ENCODE data around the gene LYL1.
"Not testable (repeated sequence)": the region's sequence is repeated elsewhere in the genome, so short reads cannot be mapped to it uniquely, and the experiment has no call there.

Gene LYL1

GRCh38 chr19:13102666-13103580 is at the start of gene LYL1:
TSS of gene LYL1 (minus strand) at chr19:13102858. CDS start at chr19:13101171, 1,687 bp downstream.
- DNase-seq, result no peak

GRCh38 chr19:13151605-13152355 is 49.1 kb upstream of the LYL1 start:
- peak; percentile 89 to 95 (median 92) for DNase-seq

DNA sequence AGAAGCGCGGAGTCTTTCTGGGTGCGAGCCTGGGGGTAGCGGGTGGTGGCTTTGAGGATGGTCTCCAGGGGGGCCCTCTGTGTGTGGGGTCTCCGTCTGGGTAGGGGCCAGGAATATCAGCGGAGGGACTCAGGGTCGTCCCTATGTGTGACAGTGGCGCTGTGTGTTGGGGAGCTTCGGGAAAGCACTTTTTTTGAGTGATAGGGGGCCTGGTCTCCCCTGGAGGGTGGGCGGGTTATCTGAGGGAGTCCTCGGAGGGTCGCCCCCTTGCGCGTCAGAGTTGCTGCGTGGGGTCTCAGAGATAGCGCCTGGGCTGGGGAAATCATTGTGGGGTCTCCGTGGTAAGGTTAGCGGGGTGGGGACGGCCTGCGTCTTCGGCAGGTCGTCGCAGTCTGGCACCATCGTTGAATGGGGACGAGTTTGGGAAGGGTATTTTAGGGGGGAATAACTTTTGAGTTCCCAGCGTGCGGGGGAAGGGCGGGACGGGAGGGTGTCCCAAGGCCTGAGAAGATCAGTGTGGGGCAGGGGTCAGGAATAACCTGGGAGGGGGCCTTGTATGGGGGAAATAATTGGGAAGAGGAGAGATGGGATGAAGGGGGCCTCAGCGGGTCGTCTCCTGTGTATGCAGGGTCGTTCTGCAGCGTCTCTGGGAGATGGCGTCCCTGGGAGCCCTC is 48.4 kb upstream of the LYL1 start:
- no peak for DNase-seq

- DNase-seq, result peak; percentile 73 to 91 (median 84)
Measured at GRCh38 chr19:13150187-13150930, 47.7 kb upstream of the LYL1 start, which contains the start of the genes IER2 and STX10. TSS of gene IER2 (plus strand) at chr19:13150411. CDS start at chr19:13153187, 2,776 bp downstream. TSS of gene STX10 (minus strand) at chr19:13150375. CDS start at chr19:13150173, 202 bp downstream.

DNA sequence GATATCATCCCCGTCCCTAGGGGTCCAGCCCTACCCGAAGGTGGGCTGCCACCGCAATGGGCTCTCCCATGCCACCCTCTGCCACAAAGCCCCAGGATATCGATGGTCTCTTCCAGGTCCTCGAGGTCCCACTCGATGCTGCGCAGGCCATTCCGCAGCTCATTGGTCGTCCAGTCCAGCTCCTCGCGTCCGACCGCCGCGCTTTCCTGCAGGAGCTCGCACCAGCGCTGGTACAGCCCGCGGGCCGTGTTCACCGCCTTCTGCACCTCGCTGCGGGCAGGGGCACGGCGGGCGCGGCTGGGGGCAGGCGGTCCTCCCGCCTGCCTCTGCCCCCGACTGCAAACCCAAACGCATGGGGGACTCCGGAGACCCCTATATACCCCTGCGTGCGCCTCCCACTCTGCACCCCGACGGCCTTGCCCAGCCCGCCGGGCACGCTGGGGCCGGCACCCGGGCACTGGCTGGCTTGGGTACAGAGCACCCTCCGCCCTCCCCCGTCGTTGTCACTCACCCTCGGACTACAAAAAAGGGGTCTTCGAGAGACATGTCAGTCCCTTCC is 47.0 kb upstream of the LYL1 start:
- DNase-seq, result peak in 2 of 4 experiments; percentile 36 to 52

GRCh38 chr19:13149173-13149627 is 46.5 kb upstream of the LYL1 start:
- DNase-seq, result not testable (repeated sequence)

DNA sequence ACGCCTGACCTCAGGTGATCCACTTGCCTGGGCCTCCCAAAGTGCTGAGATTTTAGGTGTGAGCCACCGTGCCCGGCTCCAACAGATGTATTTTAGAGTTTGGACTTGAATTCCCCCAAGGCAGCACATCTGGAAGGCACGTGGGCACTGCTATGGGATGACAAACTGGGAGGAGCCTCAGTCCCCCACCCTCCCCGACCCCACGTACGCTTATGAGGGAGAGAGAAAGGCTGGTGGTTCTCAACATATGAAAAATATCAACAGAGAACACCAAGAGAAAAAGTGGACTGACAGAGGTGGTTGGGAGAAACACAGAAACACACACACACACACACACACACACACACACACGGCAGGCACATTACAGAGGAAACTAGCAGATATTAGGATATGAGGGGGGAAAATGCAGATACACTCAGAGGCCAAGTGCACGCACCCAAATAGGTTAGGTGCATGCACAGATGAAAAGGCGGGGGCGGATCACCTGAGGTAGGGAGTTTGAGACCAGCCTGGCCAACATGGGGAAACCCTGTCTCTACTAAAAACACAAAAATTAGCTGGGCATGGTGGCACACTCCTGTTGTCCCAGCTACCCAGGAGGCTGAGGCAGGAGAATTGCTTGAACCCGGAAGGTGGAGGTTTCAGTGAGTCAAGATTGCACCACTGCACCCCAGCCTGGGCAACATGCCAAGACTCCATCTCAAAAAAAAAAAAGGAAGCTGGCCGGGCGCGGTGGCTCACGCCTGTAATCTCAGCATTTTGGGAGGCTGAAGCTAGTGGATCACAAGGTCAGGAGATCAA is 44.3 kb upstream of the LYL1 start:
- DNase-seq, result no peak

DNA sequence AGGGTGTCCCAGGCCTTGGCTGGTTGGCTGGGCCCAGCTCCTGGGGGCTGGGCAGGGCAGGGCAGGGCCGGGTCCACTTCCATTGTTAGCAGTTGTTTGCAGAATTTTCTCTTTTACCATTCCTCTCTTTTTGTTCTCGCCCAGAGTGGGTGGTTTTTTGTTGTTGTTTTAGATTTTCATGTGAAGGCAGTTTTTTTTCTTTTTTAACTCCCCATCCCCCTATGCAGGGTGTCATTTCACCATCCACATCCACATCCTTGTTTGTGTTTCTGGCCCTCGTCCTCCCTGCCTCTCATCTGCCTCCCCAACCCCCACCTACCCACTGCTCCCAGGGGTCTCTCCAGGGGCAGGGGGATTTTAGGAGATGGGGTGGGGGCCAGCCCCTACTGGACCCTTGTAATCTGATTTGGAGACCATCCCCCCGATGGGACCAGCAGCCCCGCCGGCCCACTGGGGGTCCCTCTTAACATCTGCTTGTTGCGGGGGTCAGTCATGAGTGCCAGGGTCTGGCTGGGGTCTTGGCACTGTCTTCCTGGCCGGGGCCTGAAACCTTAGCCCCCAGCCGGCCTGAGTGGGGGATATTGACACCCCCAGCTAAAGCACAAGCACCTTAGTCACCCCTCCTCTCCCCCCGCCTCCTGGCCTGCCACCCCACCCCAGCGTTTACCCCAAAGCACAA is 37.1 kb upstream of the LYL1 start:
- DNase-seq, result no peak

DNA sequence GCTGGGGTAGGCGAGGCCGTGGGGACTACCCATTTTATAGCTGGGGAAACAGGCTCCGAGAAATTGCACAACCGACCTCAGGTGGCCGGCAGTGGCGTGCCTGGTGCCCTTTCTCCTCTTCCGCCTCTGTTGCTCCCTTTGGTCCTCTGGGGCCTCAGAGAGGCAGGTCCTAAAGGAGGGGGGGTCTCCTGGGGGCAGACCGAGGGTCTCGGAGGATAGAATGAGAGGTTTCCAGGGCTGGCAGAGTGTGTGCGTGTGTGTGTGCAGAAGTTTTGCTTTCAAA is 36.2 kb upstream of the LYL1 start:
- no peak for DNase-seq

DNA sequence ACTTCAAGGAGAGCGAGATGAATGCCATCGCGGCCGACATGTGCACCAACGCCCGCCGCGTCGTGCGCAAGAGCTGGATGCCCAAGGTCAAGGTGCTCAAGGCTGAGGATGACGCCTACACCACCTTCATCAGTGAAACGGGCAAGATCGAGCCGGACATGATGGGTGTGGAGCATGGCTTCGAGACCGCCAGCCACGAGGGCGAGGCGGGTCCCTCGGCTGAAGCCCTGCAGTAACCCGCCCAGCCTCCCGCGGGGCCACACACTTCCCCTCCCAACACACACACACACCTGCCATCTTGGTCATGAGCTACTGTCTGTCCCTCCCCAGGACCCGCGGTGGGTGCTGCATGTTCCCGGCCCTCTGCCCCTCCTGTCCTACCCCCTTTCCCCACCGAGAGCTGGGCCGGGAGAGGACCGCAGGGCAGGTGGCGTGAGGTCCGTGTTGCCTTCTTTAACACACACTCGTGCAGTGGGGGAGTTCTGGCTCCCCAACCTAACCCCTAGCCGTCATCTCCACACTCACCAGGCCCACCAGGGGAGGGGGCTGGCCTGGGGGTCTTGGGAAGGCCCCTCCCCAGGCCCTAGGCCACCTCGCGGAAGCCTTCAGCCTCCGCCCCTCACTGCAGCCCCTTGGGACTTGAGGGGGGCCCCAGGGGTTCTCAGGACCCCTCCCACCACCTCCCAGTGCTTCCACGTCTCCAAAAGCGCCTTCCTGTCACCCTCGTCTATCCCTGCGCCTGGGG is 35.7 kb upstream of the LYL1 start:
- DNase-seq, result no peak

GRCh38 chr19:13137290-13137794 is 34.7 kb upstream of the LYL1 start:
- no peak for DNase-seq

DNA sequence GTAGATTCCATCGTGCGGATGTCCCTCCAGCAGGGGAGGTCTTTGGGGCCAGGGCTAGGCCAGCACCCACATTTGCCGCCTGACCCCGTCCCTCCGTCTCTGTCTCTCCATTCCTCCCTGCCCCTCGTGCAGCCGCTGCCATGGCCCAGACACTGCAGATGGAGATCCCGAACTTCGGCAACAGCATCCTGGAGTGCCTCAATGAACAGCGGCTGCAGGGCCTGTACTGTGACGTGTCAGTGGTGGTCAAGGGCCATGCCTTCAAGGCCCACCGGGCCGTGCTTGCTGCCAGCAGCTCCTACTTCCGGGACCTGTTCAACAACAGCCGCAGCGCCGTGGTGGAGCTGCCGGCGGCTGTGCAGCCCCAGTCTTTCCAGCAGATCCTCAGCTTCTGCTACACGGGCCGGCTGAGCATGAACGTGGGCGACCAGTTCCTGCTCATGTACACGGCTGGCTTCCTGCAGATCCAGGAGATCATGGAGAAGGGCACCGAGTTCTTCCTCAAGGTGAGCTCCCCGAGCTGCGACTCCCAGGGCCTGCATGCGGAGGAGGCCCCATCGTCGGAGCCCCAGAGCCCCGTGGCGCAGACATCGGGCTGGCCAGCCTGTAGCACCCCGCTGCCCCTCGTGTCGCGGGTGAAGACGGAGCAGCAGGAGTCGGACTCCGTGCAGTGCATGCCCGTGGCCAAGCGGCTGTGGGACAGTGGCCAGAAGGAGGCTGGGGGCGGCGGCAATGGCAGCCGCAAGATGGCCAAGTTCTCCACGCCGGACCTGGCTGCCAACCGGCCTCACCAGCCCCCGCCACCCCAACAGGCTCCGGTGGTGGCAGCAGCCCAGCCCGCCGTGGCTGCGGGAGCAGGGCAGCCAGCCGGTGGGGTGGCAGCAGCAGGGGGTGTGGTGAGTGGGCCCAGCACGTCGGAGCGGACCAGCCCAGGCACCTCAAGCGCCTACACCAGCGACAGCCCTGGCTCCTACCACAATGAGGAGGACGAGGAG is 32.7 kb upstream of the LYL1 start:
- DNase-seq, result no peak

DNA sequence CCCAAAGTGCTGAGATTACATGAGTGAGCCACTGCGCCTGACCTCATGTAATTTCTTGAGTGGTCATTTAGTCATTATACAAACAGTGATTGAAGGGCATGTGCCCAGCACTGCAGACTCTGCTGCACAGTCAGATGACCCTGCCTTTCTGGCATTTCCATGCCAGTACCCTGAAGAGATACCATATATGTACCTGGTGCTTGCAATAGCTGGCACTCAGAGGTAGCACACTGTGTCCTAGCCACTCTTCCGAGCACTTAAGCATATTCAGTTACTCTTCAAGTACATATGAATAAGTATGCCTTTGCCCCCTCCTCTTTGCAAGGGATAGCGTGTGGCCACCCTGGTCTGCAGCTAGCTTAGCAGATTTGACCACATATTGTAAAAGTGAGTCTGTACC is 32.0 kb upstream of the LYL1 start:
- DNase-seq, result no peak

- no peak for DNase-seq
Measured at GRCh38 chr19:13133241-13133870, 30.7 kb upstream of the LYL1 start.

DNA sequence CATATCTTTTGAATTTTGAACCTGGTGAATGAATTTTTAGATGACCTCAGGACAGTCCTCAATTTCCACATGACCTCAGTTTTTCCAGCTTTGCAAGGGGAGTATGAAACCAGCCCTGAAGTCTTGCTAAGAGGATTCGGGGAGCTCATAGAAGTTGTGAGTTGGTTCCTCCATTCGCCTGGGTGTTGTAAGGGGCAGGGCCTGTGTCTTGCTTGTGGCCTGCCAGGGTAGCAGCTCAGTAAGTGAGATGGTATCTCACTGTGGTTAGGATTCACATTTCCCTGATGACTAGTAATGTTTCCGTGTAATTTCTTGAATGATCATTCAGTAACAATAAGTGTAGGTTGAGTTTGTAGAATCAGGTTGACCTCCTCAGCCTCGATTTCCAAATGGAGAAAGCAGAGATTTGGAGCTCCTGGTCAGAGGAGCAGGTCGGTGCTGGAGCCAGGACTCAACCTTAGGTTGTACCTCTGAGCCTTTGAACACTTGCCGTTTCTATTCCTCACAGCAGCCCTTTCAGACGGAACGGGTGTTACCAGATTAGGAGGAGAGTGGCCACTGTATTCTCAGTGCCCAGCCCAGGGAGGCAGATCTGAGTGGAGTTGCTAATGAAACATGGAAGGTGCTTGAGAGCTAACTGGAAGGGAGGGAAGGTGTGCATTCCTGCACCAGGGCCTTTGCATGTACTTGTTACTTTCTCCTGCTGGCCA is 30.0 kb upstream of the LYL1 start:
- DNase-seq, result no peak

DNA sequence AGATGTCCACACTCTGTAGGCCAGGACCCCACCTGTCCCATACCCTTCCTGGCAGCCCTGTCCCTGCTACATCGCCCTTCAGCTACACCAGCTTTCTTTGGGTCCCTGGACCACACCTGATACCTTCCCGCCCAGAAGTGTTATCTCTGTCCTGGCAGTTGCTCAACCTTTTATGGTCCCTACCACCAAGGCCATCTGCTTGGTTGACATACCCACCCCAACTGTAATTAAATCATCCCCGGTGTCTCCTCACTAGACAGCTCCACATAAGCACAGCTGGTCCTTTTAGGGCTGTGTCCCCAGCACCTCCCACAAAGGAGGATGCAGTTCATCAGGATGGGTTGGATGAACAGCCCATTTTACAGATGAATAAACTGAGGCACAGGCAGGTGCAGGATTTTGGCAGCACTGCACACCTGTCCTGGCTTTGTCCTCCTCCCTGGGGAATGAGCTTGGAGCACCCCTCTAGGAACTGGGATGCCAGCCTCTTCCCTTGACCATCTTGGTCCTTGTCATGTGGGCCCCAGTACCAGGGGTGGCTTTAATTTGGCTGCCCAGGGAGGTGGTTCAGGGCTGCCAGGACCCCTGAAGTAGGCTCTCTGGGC is 28.3 kb upstream of the LYL1 start:
- DNase-seq, result no peak

GRCh38 chr19:13129384-13129783 is 26.7 kb upstream of the LYL1 start:
- DNase-seq, result no peak
